ENCODE results near the gene MARK1.

The MARK1 gene

GRCh38 chr1:220692436-220693228 lies 164.7 kb downstream of the MARK1 start:
- no peak for DNase-seq

GRCh38 chr1:220694866-220695382 lies 167.0 kb downstream of the MARK1 start:
- DNase-seq = no peak

GRCh38 chr1:220695426-220695825 lies 167.5 kb downstream of the MARK1 start:
- DNase-seq = no peak

GRCh38 chr1:220696226-220696862 lies 168.4 kb downstream of the MARK1 start:
- DNase-seq = no peak

GRCh38 chr1:220696863-220697231 lies 168.9 kb downstream of the MARK1 start:
- DNase-seq = no peak

GRCh38 chr1:220697326-220697725 lies 169.4 kb downstream of the MARK1 start:
- DNase-seq = no peak

GRCh38 chr1:220698607-220699016 lies 170.7 kb downstream of the MARK1 start:
- DNase-seq = no peak

- no peak for DNase-seq
Measured at GRCh38 chr1:220699044-220699443, 171.1 kb downstream of the MARK1 start.

GRCh38 chr1:220700556-220701179 lies 172.7 kb downstream of the MARK1 start:
- no peak for DNase-seq

GRCh38 chr1:220701974-220702373 lies 174.0 kb downstream of the MARK1 start:
- DNase-seq = no peak

GRCh38 chr1:220702733-220703270 lies 174.9 kb downstream of the MARK1 start:
- DNase-seq = no peak

GRCh38 chr1:220703305-220703704 lies 175.4 kb downstream of the MARK1 start:
- no peak for DNase-seq

- DNase-seq = no peak
Measured at GRCh38 chr1:220705782-220706181, 177.8 kb downstream of the MARK1 start.

GRCh38 chr1:220706480-220706879 lies 178.5 kb downstream of the MARK1 start:
- DNase-seq = no peak

- no peak for DNase-seq
Measured at GRCh38 chr1:220707160-220707559, 179.2 kb downstream of the MARK1 start.

- DNase-seq = no peak
Measured at GRCh38 chr1:220708244-220708643, 180.3 kb downstream of the MARK1 start.

GRCh38 chr1:220708936-220709801 lies 181.2 kb downstream of the MARK1 start:
- DNase-seq = no peak

GRCh38 chr1:220710333-220710732 lies 182.4 kb downstream of the MARK1 start:
- no peak for DNase-seq

GRCh38 chr1:220711056-220711809 lies 183.3 kb downstream of the MARK1 start:
- no peak for DNase-seq

Measured in CD4-positive, alpha-beta T cell treated with Interleukin-17A for 4 hours (primary cell).